ENCODE results near the gene TSPAN32.

The TSPAN32 gene, protein sequence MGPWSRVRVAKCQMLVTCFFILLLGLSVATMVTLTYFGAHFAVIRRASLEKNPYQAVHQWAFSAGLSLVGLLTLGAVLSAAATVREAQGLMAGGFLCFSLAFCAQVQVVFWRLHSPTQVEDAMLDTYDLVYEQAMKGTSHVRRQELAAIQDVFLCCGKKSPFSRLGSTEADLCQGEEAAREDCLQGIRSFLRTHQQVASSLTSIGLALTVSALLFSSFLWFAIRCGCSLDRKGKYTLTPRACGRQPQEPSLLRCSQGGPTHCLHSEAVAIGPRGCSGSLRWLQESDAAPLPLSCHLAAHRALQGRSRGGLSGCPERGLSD

DNA sequence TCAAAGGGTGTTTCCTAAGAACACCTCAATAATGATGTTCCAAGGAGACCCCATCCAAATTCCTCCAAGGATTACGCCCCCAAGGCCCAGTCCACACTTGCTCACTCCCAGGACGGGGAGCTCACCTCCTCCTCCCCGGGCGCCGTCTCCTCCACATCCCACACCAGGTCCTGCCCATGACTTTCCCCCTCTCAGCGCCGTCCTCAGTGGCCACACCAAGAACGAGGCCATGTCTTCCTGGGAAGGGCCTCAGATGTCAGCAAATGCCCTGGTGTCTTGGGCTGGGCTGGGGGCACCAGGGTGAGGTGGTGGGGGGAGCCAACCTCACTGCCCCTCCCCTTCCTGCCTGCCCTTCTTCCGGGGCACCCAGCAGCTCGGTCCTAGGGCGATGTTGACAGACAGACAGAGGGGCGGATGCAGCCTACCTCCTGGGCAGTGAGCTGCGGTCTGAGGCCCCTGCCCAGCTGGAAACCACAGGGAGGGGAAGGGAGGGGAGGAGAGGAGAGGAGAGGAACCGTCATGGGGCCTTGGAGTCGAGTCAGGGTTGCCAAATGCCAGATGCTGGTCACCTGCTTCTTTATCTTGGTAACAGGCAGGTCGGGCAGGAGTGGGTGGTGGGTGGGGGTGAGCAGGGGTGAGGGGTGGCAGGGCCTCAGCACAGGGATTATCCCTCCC lies at the start of gene TSPAN32, which contains the start of gene C11orf21:
Gene TSPAN32, plus strand, starts transcription at position 383 of the 675 bp plus-strand sequence. Its CDS starts 137 bp downstream, at position 520.
Gene C11orf21, minus strand, starts transcription at position 288 of the 675 bp plus-strand sequence. Its CDS starts 110 bp downstream, at position 178.
- DNase-seq (ENCODE audit: low read depth), result no peak

DNA sequence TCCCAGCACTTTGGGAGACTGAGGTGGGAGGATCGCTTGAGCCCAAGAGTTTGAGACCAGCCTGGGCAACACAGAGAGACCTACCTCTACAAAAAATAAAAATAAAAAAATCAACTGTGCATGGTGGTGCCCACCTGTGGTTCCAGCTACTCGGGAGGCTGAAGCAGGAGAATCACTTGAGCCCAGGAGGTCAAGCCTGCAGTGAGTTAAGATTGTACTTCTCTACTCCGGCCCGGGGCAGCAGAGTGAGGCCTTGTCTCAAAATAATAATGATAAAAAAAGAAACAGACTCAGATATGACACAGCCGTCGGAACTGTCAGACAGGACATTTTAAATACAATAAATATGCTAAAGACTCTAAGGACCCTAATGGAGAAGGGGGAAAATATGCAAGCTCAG lies 49.8 kb upstream of the TSPAN32 start:
- no peak for DNase-seq (ENCODE audit: low read depth)

DNA sequence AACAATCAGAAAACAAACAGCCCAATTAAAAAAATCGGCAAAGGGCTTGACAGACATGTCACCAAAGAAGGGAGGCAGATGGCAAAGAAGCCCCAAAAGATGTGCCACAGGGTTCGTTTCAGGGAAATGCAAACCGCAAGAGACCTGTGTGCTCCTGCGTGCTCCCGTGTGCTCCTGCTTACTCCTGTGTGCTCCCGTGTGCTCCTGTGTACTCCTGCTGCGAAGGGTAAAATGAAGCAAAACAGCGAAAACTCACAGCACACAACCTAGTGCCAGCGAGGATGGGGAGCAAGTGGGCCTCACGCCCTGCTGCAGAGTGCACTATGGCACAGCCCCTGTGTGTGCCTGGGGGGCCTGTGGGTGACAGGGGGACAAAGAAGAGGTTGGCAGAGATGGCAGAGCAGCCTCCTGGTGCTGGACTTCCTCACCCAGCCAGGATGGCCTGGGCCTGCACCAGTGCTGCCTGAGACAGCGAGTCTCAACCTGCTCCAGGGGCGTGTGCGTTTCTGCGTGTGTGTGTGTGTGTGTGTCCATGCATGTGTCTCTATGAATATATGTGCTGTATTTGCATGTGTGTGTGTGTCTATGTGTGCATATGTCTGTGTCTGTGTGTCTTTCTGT lies 45.4 kb upstream of the TSPAN32 start:
- DNase-seq (ENCODE audit: low read depth), result no peak

DNA sequence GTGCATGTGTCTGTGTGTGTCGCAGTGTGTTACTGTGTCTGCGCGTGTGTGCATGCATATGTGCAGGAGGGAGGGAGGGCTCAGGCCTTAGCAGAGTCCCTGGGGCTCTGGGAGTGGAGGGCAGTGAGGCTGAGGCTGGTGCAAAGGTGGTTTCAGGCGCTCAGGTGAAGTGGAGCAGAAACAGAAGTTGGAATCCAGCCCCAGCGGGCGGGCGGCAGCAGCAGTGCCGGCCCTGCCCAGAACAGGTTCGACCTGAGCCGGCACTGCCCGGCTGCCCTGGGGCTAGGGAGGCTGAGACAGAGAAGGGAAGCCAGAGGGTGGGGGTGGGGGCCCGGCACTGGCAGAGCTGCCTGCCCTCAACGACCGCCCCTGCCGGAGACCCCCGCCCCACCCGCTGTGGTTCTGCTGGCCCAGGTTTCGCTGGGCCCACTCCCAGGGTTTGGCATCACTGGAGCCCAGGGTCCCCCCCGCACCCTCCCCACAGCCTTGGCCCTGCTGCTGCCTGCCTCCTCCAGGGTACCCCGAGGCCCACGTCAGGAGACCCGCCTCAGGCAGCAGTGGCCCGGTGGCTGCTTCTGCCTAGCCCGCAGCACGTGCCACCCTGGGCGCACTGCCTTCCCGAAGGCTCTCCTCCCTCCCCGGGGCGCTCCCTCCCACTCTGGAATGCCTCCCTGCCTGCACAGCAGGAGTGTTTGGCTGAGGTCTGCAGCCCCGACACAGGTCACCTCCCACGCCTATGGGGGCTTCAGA lies 44.7 kb upstream of the TSPAN32 start:
- DNase-seq (ENCODE audit: low read depth), result no peak

DNA sequence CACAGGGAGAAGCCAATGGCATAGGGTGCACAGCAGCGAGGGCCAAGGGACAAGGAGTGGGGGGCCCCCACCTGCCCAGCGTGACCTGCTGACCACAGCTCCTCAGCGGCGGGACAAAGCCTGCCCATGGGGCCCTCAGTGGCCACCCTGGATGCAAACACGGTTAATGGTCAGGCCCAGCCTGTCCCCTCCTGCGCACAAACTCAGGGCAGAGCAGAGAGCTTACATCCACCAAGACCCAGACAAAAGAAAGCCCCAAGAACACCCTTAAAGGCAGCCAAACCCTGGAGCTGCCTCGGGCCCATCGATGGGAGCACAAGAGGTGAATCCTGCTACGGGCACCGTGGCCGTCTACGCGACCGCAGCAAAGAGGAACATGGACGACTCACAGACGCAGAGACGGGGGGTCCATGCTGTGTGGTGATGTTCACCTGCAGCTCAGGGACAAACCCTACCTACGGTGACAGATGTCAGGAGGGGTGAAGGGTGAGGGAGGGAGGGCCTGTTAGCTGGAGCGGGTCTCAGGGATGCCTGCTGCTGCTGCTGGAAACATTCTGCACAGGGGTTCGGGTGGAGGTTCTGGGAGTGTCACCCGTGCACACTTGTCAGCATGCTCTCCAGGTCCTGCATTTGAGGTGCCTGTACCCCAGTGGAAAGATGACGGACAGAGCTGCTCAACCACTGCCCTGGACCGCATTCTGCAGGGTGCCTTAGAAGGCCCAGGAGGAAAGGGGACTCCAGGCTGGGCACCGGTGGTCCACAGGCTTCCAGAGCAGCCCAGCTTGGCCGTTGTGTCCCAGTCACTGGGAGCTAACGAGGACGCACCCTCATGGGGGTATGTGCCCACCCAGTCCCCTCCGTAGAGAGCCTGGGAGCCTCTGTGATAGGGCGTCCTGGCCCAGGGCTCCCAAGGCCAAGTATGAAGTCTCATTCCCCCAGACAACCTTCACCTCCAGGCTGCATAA lies 43.0 kb upstream of the TSPAN32 start:
- no peak for DNase-seq (ENCODE audit: low read depth)

DNA sequence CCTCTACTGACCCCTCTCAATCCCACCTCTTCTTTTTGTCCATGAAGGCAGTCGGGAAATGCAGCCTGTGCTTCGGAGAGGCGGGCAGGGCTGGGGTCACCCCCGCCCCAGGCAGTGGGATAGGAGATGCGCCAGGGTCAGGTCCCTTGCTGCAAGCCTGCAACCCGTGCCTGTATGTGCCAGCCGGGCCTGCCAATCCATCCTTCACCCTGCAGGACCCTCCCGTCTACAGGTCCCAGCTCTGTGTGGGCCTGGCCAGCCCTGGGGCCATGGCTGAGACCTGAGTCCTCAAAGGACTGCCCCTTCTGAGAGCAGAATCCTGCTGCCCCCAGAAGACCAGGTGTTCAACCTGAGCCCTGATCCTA lies 42.4 kb upstream of the TSPAN32 start:
- no peak for DNase-seq (ENCODE audit: low read depth)

DNA sequence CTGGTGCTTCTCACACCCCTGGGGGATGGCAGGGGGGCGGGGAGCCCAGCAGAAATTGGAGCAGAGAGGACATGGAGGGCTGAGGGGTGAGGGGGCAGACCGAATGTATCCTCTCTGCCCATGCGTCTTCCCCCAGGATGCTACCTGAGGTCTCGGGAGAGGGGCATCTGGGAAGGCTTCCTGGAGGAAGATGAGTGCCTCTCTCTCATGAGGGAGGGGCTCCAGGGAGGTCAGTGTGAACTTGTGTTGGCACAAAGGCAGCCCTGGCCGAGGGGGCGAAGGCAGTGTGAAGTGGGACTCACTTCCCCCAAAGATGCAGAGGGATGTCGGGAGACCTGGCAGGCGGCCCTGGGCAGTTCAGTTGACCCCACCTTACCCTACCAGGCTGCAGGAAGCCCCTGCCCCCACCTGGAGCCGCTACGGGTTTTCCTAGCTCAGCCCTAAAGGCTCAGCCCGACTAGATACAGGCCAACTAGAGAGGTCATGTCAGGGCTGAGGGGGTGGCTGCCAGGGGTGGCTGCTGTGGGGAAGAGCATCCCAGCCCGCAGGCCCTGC lies 41.8 kb upstream of the TSPAN32 start:
- no peak for DNase-seq (ENCODE audit: low read depth)

DNA sequence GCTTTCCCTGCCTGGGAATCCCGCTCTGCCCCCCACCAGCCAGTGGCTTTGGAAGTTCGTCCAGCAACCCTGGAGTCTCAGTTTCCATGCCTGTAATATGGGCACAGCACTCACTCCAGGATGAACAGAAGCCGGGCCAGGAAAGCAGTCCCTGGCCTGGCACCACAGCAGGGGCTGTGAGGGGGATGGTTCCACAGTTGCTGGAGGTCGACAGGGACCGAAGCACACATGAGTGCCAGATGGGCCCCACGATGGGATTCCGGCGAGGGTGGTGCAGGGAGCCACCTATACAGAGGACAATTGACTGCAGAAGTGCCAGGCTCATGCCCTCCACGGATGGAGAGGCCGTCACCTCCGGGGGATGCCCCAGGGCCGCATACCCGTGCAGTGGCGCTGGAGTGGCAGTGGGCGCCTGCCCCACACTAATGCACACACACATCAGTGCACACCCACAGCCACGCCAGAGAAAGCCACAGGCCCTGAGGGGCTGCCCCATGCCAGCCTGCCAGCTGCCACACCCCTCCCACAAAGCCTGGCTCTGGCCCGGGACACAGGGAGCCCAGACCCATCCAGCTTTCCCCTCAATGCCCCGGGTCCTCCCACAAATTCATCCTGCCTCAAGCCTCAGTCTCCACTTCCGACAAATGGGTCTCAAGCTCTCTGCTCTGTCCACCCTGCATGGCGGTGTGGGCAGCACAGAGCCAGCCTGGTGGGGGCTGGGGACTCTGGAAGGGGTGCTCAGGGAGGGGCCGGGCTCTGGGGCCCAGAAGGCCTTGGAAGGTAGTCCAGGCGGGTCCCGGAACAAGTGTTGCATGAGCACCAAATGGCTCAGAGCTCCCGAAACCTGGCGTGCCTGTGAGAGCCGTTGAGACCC lies 41.1 kb upstream of the TSPAN32 start:
- no peak for DNase-seq (ENCODE audit: low read depth)

DNA sequence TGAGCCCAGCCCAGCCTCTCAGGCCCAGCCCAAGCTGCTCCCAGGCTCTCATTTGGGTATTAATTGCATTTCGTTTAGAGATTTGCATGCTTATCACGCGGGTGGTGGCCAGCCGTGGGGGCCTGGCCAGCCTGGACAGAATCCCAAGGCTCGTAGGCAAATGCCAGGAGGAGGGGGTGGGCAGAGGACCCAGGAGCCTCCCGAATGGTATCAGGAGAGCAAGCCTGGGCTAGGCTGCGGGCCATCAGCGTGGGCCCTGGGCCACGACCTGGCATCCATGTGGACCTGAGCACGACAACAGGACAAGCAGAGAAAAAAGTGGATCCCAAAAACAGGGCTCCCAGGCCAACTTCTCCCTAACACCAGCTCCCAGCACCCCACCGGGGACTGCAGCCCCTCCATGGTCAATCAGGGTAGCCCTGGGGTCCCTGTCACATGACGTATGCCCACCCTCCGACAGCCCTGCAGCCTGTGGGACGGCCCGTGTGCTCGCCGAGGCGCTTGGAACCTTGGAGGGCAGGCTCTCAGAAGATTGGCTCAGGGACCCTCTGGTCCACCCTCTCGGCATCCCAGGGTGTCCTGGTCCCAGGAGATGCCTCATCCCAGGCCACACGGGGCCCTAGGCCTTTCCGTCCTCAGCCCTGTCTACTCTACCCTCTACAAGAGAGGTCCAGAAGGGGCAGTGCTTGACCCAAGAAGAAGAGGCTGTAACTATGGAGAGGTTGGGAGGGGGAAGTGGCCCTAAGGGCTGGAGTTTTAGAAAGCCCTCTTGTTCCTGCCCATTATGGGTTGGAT lies 40.2 kb upstream of the TSPAN32 start:
- no peak for DNase-seq (ENCODE audit: low read depth)

DNA sequence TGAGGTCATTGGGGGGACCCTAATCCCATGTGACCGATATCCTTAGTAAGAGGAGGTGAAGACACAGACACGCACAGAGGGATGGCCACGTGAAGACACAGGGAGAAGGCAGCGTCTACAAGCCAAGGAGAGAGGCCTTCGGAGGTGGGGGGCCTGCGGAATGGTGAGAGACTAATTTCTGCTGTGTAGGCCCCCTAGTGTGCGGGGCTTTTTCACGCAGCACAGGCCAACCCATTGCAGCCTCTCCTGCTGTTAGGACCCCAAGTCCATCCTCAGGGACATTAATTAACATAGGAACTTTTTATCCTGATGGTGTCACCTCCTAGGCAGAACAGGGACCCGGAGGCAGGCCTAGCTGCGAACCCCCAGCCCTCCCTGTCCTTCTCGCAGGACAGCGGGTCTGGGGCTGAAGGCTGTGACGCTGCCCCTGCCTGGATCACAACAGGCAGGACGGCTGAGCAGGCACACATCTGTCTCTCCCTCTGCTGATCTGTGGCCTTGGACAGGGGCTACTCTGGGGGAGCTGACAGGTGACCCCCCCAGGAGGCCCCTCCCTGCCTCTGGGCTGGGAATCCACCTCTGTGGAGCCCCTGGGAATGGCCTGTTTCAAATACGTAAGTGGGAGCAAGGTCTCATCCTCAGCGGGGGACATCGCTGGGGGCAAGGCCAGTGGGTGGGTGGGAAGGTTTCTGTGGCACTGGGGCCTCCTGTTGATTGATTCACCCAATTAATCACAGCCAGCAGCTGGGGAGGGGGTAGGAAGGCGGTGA lies 39.3 kb upstream of the TSPAN32 start:
- DNase-seq (ENCODE audit: low read depth), result no peak

DNA sequence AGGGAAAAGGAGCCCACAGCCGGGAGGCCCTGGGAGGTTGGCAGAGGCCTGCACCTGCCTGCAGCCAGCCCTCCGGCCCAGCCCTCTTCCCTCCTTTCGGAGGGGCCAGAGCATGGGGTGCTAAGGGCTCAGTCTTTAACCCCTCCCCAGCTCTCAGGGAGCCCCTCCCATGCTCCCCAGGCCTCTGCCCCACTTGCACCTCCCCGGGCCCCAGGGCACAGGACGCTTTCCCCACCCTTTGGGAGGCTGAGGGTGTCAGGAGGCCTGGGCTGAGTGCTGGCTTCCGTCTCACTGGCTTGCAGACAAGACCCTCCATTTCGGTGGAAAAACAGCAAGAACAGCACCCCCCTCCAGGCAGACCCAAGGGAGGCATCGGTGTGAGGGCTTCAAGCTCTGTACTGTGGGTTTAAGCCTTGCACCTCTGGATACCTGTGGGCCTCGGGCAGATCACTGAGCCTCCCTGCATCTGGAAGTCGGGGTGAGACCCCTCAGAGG lies 38.7 kb upstream of the TSPAN32 start:
- DNase-seq (ENCODE audit: low read depth), result no peak

DNA sequence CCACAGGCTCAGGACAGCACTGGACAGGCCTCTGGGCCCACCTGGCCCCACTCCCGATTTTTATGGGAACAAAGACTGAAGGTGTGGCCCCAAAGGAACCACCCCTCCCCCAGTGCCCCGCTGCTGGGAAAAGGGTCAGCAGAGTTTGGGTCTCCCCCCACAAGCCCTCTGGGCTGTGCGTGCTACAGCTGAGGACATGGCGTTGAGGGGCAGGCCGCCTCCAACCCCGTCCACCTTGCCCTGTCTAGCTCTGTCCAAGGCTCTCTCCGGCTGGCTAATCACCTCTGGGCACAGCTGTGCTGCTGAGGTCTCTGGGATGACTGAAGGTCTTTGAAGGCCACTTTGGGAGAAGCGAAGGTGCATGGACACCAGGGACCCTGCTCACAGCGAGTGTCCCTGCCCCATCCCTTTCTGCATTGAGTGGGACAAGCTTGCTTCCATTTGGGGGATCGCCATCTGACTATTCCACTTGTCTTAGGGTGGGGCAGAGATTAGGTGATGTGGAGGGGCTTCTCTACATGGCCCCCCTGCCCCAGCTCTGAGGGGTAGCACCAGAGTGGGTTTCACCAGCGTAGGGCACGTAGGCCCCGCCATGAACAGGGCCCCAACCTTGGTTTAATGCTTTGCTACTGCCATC lies 38.0 kb upstream of the TSPAN32 start:
- no peak for DNase-seq (ENCODE audit: low read depth)

DNA sequence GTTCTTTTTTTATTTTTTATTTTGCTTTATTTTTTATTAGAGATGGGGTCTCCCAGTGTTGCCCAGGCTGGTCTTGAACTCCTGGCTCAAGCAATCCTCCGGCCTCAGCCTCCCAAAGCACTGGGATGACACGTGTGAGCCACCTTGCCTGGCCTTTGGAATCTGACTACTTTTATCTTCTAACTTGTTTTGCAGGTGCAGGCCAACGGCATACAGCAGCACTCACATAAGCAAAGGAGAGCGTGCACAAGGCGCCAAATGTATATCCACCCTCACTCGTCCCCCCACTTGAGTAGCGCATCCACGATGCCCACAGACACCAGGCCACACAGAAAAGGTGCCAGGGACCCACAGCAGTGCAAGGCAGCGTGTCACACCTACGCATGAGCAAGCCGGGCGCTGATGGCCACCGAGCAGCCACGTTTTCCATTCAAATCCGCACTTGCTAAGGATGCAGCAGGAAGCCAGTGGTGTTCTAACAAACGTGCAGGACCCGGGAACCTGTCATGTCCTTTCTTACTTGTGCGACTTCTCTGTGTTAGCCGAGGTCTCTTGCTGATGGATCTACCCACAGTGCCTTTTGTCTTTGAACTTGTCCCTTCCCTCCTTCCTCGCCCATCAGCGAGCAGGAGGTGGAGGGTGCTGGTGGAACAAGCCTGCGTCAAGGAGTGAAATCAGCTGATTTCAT lies 37.3 kb upstream of the TSPAN32 start:
- DNase-seq (ENCODE audit: low read depth), result no peak

DNA sequence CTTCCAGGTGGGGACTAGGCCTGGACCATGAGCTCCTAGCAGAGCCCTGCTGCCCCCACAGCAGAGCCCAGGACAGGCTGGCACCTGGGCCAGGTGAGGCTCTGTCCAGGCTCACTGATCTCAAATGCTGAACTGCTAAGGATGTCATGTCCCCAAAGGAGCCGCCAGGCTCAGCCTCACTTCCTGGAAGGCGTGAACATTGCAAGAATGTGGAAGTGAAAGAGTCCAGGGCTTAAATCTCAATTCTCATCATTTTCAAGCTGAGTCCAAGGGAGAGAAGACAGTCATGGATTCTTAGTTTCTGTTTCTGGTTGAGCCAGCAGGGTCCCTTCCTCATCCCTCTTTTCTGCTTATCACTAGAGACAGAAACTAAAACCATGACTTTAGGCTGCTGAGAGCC lies 36.4 kb upstream of the TSPAN32 start:
- no peak for DNase-seq (ENCODE audit: low read depth)

DNA sequence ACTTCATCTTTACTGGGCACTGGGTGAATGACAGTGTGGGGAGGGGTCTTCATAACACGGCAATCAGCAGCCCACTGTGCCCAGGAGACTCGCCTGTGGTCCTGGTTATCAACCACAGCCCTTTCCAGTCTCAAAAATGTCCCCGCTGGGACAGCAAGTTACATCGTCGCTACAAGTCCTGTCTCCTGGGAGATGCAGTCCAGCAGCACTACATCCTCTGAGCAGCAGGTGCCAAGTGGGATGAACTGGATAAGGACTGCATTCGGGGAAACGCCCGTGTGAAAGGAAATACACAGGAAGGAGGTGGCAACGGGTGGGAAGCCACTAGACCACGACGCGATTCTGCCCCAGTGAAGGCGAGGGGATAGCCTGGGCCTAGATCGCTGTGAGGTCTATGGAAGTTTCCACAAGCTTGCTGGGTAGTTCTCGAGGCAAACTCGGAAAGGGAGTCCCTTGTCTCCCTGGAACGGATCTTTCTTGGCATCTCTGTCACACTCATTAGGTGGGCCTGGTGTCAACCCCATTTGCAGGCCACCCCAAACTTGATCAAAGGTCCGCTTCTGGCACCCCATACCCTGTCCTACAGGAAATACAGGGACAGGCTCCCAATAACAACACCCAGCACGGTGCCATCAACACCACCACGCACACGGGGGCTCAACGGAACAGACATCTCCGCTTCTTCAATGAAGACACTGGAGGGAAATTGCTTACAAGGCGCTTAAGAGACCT lies 35.8 kb upstream of the TSPAN32 start:
- no peak for DNase-seq (ENCODE audit: low read depth)

DNA sequence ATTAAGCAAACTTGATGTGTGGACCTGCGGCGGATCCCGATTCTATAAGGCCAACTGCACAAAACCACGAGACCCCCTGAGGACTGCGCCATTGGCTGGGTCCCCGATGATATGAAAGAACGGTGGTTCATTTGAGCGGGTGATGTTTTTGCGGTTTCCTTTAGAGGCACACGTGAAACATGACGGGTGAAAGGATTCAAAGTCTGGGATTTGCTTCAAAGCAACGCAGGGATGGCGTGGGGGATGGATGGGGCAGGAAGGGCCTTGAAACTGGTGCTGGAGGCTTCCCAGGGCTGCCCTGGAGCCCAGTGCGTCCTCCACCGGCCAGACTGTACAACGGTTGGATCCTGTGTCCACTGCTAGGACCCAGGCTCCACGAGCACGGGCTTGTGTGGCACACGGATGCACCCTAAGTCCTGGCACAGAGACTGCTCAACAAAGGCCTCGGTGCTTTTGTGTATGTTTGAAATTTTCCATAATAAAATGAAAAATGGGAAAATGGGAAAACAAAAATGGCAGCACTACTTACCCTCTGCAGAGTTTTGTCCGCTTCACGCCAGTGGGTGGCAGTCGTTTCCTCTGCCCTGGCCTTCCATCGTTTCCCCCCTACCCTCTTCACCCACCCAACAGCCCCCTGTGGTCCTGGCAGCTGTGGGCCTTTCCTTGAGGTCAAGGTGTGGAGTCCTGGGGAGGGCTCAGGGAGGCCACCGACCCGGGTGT lies 35.1 kb upstream of the TSPAN32 start:
- DNase-seq (ENCODE audit: low read depth), result no peak

All from GM04504 (cell line).